Fibroblast of villous mesenchyme (primary cell): ENCODE measurements around the gene ARF4. TPM values are rescaled to one million over a fixed set of nuclear protein-coding genes. Genes with fewer than 3 reads are reported as not detected.

Experiments
- DNase-seq: peaks from one replicate; pipeline ENCODE4 v3.0.0-alpha.2; 2010; ENCODE audit warnings: low read depth
- H3K4me3 ChIP-seq: 2 replicates; pipeline ENCODE4 v1.5.1; 2011; ENCODE audit warnings: low read depth, mild to moderate bottlenecking, low read length
- total RNA-seq: library from RNA; depleted of rRNA; stranded (reverse); fragments of >200 nt; gene quantifications from 2 replicates; pipeline ENCODE4 v1.2.3, GENCODE V29; 2012
- TF ChIP-seq, protein P1 (sequence below): IDR thresholded peaks from 2 replicates; pipeline ENCODE4 v1.5.1; 2012; ENCODE audit warnings: low read depth, mild to moderate bottlenecking, low read length; ENCODE audit not compliant: insufficient read depth

The ARF4 gene
- total RNA-seq, 1 donor, result 531 TPM

DNA sequence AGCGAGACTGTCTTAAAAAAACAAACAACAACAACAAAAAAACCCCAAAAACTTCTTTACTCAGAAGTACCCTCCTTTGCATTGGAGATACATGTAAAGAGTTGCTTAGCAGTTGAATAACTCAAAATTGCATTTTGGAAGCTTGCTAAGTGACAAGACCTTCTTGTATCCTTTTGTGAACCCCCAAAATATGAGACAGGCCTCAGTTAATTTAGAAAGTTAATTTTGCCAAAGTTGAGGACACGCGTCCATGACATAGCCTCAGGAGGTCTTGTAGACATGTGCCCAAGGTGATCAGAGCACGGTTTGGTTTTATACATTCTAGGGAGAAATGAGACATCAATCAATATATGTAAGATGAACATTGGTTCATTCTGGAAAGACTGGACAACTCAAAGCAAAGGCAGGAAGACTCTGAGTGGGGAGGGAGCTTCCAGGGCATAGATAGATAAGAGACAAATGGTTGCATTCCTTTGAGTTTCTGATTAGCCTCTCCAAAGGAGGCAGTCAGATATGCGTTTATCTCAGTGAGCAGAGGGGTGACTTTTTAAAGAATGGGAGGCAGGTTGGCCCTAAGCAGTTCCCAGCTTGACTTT, 1.7 kb upstream of the ARF4 start:
- TF ChIP-seq, protein P1, sequence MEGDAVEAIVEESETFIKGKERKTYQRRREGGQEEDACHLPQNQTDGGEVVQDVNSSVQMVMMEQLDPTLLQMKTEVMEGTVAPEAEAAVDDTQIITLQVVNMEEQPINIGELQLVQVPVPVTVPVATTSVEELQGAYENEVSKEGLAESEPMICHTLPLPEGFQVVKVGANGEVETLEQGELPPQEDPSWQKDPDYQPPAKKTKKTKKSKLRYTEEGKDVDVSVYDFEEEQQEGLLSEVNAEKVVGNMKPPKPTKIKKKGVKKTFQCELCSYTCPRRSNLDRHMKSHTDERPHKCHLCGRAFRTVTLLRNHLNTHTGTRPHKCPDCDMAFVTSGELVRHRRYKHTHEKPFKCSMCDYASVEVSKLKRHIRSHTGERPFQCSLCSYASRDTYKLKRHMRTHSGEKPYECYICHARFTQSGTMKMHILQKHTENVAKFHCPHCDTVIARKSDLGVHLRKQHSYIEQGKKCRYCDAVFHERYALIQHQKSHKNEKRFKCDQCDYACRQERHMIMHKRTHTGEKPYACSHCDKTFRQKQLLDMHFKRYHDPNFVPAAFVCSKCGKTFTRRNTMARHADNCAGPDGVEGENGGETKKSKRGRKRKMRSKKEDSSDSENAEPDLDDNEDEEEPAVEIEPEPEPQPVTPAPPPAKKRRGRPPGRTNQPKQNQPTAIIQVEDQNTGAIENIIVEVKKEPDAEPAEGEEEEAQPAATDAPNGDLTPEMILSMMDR, result no peak
- no peak for DNase-seq
- peak overlapping the region; percentile 70 for H3K4me3 ChIP-seq

DNA sequence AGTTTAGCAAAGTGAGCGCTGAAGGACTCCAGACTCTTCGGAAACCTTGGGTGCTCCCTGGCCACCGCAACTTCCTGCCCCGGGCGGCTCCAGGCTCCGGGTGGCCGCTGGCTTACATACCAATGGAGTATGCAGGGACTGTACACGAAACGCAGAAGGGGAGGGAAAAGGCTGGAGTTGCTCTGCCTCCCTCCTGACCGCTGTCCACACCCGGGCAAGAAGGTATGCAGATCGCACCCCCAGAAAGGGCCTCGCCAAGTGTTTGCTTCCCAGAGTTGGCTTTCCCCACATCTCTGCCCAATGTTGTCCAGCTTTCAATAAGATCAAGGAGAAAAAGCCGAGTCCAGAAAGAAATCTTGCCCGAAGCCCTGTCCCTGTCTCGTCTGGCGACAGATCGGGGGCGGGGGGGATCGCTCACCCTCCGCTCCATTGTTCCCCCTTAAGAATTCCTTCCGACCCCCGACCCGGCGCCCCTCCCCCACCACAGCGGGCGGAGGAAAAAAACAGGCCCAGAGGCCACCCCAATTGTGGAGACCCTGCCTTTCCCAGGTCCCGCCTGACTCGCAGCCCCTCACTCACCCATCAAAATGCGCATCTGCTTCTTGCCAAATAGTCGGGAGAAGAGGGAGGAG, 533 bp downstream of the ARF4 start:
- TF ChIP-seq, protein P1, result no peak
- DNase-seq, result peak; percentile 95
- peak overlapping the region; percentile 100 for H3K4me3 ChIP-seq

DNA sequence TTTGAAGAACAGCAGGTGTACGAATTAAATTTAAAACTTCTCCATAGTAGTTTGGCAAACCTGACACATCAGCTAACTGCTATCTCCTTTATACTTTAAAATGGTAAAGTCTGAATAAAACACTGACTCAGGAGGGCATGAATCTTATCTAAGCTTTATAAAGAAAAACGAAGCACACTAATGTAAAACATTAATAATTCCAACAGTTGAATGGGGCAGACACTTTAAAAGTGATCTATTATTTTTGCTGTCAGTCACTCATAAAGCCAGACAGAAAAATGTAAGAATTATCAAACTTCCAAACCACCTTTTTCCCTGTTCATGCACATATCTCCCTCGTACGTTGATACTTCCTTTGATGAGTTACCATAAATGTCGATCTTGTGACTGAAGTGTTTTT, 2.6 kb downstream of the ARF4 start:
- peak overlapping the region; percentile 100 for H3K4me3 ChIP-seq
- no peak for DNase-seq
- TF ChIP-seq, protein P1, result no peak

DNA sequence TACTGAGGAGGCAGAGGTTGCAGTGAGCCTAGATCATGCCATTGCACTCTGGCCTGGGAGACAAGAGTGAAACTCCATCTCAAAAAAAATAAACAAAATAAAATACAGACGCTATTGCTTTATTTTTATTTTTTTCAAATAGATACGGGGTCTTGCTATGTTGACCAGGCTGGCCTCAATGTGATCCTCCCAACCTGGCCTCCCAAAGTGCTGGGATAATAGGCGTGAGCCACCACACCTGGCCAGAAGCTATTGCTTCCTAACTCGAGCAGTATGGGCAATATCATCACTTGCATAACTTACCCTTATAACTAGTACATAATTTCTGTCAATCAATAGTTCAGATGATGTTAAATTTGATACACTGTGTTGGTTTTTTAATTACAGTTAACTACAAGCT, 3.0 kb downstream of the ARF4 start:
- H3K4me3 ChIP-seq, result peak overlapping the region; percentile 100
- DNase-seq, result no peak
- TF ChIP-seq, protein P1, result no peak

DNA sequence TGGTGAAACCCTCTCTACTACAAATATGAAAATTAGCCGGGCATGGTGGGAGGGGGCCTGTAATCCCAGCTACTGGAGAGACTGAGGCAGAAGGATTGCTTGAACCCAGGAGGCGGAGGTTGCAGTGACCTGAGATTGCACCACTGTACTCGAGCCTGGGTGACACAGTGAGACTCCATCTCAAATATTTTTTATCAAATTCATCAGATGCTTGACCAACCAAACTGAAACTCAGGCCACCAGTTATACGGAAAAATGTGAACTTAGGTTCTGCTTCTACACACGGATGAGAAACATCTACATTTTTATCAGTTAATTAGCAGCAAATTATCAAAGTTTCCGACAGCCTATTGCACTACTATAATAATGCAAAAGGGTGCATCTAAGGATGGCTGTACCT, 4.8 kb downstream of the ARF4 start:
- H3K4me3 ChIP-seq, result peak overlapping the region; percentile 100
- TF ChIP-seq, protein P1, result no peak
- DNase-seq, result no peak

DNA sequence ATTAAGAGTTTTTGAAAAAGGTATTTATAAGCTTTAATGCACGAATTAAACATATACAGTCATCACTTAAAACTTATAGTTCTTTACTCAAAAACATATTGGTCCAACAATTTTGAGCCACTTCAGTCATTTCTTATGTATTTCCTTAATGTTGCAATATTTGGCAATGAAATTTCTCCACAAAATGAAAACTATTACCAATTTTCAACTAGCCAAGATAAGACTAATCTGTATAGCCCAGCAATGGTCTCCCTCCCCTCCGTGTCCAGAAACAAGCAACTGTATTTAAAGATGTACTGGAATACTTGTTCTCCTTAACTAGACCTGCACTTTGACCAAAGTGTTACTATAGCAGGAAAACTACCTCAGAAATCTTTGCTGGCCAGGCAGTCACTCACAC, 9.2 kb downstream of the ARF4 start:
- TF ChIP-seq, protein P1, result no peak
- no peak overlapping the region for H3K4me3 ChIP-seq
- DNase-seq, result no peak
